GM12874 (cell line): Measurements from ENCODE around the gene APOBEC2.
A peak's percentile ranks its signal among the peaks of the same experiment; 100 is the strongest.

Experiments
- TF ChIP-seq, protein P1 (sequence below): IDR thresholded peaks from 2 replicates; pipeline ENCODE4 v1.5.1; 2011; ENCODE audit warnings: low read depth, mild to moderate bottlenecking, control low read depth, low read length, moderate library complexity; ENCODE audit not compliant: insufficient read depth

Gene APOBEC2

DNA sequence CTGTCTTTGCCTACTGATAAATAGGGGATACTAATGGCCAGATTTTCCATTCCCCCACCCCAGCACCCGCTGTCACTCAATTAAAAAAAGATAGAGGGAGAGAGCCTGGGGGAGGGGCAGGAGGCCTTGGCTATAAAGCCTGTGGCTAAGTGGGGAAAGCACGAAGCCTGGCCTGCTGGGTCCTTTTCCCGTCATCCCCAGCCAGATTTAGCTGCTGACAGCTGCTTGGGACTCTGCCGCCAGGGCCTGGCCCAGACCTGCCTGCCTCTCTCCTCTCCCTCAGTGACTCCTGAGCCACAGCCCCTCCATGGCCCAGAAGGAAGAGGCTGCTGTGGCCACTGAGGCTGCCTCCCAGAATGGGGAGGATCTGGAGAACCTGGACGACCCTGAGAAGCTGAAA is at the start of gene APOBEC2:
Gene APOBEC2 (plus strand): TSS at position 162 of the 400 bp plus-strand sequence. CDS start 146 bp downstream, at position 308.
- TF ChIP-seq, protein P1, sequence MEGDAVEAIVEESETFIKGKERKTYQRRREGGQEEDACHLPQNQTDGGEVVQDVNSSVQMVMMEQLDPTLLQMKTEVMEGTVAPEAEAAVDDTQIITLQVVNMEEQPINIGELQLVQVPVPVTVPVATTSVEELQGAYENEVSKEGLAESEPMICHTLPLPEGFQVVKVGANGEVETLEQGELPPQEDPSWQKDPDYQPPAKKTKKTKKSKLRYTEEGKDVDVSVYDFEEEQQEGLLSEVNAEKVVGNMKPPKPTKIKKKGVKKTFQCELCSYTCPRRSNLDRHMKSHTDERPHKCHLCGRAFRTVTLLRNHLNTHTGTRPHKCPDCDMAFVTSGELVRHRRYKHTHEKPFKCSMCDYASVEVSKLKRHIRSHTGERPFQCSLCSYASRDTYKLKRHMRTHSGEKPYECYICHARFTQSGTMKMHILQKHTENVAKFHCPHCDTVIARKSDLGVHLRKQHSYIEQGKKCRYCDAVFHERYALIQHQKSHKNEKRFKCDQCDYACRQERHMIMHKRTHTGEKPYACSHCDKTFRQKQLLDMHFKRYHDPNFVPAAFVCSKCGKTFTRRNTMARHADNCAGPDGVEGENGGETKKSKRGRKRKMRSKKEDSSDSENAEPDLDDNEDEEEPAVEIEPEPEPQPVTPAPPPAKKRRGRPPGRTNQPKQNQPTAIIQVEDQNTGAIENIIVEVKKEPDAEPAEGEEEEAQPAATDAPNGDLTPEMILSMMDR: no peak

DNA sequence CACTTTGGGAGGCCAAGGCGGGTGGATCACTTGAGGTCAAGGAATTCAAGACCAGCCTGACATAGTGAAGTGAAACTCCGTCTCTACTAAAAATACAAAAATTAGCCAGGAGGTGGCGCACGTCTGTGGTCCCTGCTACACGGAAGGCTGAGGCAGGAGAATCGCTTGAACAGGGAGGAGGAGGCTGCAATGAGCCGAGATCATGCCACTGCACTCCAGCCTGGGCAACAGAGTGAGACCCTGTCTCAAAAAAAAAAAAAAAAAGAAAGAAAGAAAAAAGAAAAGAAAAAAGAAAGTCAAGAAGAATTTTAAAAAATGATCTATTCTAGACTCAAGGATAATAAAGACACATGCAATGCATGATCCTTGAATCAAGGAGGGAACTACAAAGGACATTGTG is 46.8 kb upstream of the APOBEC2 start:
- TF ChIP-seq, protein P1: peak; percentile 47; the same call in 1 of the 2 replicates

DNA sequence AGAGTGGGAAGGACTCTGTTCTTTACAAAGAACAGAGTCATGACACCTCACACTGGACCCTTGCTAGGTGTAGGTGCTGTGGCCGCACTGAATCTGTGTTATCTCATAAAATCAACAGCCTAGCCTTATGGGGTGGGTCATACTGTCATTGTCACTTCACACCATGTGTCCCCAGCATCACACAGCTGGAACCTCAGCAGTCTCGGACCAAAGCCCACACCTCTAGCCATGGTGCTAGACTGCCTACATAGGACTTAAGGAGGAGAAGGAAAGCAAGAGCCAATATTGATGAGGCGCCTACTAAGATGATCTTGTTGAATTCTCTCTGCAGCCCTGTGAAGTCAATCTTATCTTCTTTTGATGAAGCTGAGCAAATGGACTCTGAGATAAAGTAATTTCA is 45.0 kb upstream of the APOBEC2 start:
- TF ChIP-seq, protein P1: no peak

DNA sequence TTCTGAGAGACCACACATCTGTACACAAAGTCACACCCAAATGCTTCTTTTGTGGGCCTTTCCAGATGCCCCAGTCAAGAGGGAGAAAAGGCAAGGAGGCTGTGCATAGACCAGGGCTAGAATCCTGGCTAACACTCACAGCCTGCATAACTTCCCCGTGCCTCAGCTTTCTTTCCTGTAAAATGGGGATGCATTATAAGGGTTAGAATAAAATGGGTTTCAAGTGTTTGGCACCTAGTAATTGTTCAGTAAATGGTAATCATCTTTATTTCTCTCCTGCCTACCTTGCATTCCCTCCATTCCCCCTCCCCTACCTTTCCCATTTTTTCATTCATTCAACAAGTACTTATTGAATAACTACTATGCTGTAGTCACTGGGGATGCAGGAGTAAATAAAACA is 43.3 kb upstream of the APOBEC2 start:
- TF ChIP-seq, protein P1: no peak

DNA sequence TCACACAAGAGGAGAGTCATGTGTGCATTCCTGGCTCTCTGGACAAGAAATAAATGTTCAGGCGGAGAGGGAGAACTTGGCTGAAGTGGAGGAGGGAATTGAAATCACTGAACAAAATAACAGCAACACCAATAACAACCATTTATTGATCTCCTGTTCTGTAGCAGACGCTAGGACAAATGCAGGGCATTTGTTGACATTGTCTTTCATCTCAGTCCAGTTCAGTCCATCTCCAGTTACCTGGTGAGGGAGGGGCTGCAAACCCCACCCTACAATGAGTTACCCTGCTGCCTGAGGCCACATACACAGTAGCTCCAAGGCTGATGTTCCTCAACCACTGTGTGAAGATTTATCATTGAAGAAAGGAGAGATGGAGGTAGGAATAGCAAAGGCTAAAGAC is 41.3 kb upstream of the APOBEC2 start:
- TF ChIP-seq, protein P1: no peak

DNA sequence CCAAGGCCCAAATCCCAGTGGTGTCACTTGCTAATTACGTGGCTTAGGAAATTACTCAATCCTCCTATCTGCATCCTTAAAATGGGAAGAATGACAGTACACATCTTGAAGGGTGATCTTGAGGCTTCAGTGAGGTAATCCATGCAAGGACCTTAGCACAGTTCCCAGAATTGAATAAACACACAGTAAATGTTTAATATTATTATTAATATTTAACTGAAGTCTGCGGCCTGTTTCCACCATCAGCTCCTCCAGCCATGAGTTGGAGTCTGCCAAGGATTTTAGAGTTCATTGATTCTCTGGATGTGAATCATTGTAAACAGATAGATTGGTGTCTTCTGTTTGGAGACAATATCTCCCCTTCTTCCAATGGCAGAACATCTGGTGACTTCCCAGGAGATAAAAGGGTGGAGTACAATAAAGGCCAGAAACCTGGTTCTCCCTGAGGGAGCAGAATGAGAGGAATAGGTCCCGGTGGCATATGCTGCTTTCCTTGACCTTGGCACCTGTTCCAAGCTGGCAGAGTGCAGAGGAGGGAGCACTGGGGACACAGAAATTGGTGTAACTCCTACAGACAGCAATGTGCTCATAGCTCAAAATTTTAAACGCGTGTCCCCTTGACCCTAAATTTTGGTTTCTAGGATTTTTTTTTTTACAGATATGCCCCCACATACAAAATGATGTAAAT is 39.4 kb upstream of the APOBEC2 start:
- TF ChIP-seq, protein P1: no peak

DNA sequence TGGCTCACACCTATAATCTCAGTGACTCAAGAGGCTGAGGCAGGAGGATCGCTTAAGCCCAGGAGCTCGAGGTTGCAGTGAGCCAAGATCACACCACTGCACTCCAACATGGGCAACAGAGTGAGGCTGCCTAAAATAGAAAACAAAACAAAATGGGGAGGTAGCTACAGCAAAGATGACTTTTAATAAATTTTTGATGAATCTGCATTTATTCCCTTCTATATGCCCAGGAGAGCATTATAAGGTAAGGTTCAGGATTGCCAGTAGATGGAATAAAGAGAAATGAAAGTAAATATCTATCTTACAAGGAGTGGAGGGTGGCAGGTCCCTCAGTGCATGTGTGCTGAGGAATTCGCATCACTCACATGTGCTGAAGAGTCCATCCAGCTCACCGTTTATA is 38.2 kb upstream of the APOBEC2 start:
- TF ChIP-seq, protein P1: no peak

DNA sequence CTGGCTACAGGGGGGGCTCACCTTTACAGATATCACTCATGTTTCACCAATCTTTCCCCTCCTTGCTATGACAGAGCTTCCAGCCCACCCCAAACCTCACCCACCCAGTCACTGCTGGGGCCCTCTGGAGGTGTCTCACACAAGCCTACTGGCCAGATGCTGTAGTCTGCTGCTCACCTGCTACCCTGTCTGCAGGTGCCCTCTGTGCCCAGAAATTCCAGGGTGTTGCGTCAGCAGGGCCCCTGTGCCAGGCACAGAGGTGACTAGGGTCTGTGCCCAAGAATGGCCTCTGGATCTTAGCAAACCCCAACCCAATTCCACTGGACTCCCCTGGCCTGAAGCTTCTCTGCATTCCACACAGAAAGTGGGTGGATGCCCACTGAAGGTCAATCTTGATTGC is 35.3 kb upstream of the APOBEC2 start:
- TF ChIP-seq, protein P1: no peak
